ENCODE measurements around the gene PAPPA2. TPM values are rescaled to one million over a fixed set of nuclear protein-coding genes. Genes with fewer than 3 reads are reported as not detected.
A peak's percentile ranks its signal among the peaks of the same experiment; 100 is the strongest.

PAPPA2 gene
- total RNA-seq, 2 donors from 2014 or later: 1.3 TPM; not detected in 1

DNA sequence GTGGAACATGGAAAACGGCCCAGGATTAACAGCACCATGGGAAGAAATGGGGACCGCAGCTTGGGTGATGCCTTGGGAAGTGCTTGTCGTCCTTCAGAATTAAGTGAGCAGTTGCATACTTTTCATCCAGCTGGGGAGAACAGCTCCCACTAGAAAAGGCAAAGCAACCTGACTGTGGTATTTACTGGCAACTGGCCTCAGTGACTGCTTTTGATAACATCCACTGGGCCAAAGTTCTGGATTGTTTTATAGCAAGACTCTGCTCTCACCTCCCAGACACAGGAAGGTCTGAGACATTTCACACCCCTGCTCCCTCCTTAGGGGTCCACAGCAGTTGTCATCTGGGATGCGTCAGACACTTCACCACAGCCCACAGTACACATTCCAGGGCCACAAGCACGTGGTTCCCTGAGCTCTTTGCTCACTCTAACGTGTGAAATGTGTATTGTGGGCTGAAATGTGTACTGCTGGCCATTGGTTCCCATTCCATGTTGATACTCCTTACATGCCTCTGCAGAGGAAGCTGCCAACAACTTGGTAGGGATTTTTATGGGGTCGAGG, 6.6 kb downstream of the PAPPA2 start:
- H3K4me1 Mint-ChIP-seq: peaks cover 12% of the 10 kb centered on the region
- WGBS, 2 experiments (ENCODE audit: insufficient coverage in 1 of 2, insufficient read length in 1 of 2): 80 to 81% methylated on average over 3 to 7 of the region's 7 CpGs

DNA sequence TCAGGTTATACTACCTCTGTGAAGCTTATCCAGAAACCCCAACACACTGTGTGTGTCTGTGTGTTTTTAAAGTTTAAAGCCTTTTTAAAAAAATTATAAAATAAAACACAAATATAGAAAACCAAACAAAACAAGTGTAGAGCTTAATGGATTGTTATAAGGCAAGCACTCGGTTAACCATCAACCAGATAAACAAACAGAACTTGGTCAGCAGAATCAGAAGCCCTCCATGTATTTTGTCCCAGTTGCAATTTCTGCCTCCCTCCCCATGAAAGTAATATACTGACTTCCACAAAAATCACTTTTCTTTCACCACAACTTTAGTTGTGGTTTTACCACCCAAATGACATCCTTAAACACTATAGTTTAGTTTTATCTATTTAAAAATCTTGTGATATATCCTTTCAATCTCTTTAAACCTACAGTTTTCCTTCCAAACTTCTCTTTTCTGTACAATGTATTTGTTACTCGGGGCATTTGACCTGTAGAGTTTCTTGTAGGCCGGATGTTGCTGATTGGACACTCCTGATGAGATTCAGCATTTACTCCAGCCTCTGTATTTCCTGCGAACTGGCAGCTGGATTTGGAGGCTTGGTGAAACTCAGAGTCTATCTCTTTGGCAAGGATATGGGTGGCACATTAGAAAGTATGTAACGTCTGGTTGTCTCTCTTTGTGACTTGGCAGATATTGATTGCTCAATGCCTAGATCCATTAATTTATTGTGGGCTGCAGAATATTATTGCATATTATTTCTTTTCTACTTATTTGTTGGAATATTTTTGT, 8.6 kb downstream of the PAPPA2 start:
- DNase-seq: no peak
- 90 to 94% methylated on average over 3 to 5 of the region's 5 CpGs for WGBS, 2 experiments (ENCODE audit: insufficient coverage in 1 of 2, insufficient read length in 1 of 2)
- no peaks in the 10 kb centered on the region for H3K9me3 ChIP-seq (ENCODE audit: control insufficient read depth, low read length)
- Mint-ChIP-seq H3K27me3 (ENCODE audit: insufficient read depth) (no peaks in the 10 kb centered on the region), H3K36me3 (ENCODE audit: low read depth) (no peaks in the 10 kb centered on the region), H3K9me3 (no peaks in the 10 kb centered on the region), H3K27ac (no peak overlapping the region), H3K4me3 (no peak overlapping the region), H3K4me1 (peaks cover 12% of the 10 kb centered on the region)
- no peak overlapping the region for H3K4me3 ChIP-seq (ENCODE audit: low read length)
- no peak overlapping the region for H3K9ac ChIP-seq (ENCODE audit: extremely low read depth, low read length, poor library complexity, severe bottlenecking)
- H3K27ac ChIP-seq (ENCODE audit: low read depth, low read length): no peak overlapping the region
- H3K36me3 ChIP-seq (ENCODE audit: control insufficient read depth, insufficient read depth, low read length): no peaks in the 10 kb centered on the region
- H3K4me1 ChIP-seq (ENCODE audit: control insufficient read depth, insufficient read depth, low read length): peaks cover 7% of the 10 kb centered on the region
- TF ChIP-seq, protein P1, sequence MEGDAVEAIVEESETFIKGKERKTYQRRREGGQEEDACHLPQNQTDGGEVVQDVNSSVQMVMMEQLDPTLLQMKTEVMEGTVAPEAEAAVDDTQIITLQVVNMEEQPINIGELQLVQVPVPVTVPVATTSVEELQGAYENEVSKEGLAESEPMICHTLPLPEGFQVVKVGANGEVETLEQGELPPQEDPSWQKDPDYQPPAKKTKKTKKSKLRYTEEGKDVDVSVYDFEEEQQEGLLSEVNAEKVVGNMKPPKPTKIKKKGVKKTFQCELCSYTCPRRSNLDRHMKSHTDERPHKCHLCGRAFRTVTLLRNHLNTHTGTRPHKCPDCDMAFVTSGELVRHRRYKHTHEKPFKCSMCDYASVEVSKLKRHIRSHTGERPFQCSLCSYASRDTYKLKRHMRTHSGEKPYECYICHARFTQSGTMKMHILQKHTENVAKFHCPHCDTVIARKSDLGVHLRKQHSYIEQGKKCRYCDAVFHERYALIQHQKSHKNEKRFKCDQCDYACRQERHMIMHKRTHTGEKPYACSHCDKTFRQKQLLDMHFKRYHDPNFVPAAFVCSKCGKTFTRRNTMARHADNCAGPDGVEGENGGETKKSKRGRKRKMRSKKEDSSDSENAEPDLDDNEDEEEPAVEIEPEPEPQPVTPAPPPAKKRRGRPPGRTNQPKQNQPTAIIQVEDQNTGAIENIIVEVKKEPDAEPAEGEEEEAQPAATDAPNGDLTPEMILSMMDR (conservative IDR thresholded peaks at IDR 0.05): no peak
- no peaks in the 10 kb centered on the region for H3K27me3 ChIP-seq (ENCODE audit: control insufficient read depth, insufficient read depth, low read length, poor library complexity, severe bottlenecking)

More for the DNA sequence above, 6.6 kb downstream of the PAPPA2 start:
- no peaks in the 10 kb centered on the region for H3K9me3 Mint-ChIP-seq
- H3K27ac Mint-ChIP-seq: peak overlapping the region; percentile 35
- Histone ChIP-seq H3K4me3 (ENCODE audit: low read length) (no peak overlapping the region), H3K4me1 (ENCODE audit: control insufficient read depth, insufficient read depth, low read length) (peaks cover 7% of the 10 kb centered on the region), H3K27me3 (ENCODE audit: control insufficient read depth, insufficient read depth, low read length, poor library complexity, severe bottlenecking) (no peaks in the 10 kb centered on the region), H3K9ac (ENCODE audit: extremely low read depth, low read length, poor library complexity, severe bottlenecking) (no peak overlapping the region), H3K9me3 (ENCODE audit: control insufficient read depth, low read length) (no peaks in the 10 kb centered on the region), H3K36me3 (ENCODE audit: control insufficient read depth, insufficient read depth, low read length) (no peaks in the 10 kb centered on the region), H3K27ac (ENCODE audit: low read depth, low read length) (no peak overlapping the region)
- TF ChIP-seq, protein P1 (conservative IDR thresholded peaks at IDR 0.05): no peak
- peak; percentile 60 for DNase-seq
- H3K4me3 Mint-ChIP-seq: no peak overlapping the region
- H3K36me3 Mint-ChIP-seq (ENCODE audit: low read depth): no peaks in the 10 kb centered on the region
- H3K27me3 Mint-ChIP-seq (ENCODE audit: insufficient read depth): no peaks in the 10 kb centered on the region

DNA sequence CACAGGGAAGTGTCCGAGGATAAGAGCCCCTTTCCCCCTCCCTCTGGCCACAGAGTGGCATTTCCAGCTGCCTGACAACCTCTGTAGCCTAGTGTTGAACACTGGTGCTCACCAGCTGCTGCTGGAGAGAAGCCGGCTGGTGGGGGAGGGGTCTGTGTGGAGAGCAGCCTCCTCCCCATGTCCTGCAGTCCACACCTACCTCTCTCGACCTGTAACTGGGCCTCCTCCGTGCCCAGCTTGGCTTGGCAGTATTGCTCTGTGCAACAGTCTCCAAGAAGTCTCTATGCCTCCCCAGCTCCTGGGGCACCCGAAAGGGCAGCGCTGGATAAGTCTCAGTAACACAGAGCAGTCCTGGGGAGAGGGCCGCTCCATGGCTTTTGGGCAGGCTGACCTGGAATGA, 17.0 kb downstream of the PAPPA2 start:
- Histone ChIP-seq H3K4me3 (ENCODE audit: low read length) (no peak overlapping the region), H3K27me3 (ENCODE audit: control insufficient read depth, insufficient read depth, low read length, poor library complexity, severe bottlenecking) (no peaks in the 10 kb centered on the region), H3K4me1 (ENCODE audit: control insufficient read depth, insufficient read depth, low read length) (no peaks in the 10 kb centered on the region), H3K9me3 (ENCODE audit: control insufficient read depth, low read length) (no peaks in the 10 kb centered on the region), H3K36me3 (ENCODE audit: control insufficient read depth, insufficient read depth, low read length) (no peaks in the 10 kb centered on the region), H3K27ac (ENCODE audit: low read depth, low read length) (no peak overlapping the region), H3K9ac (ENCODE audit: extremely low read depth, low read length, poor library complexity, severe bottlenecking) (no peak overlapping the region)
- no peaks in the 10 kb centered on the region for H3K4me1 Mint-ChIP-seq
- DNase-seq: peak; percentile 68
- H3K27ac Mint-ChIP-seq: no peak overlapping the region
- 30 to 65% methylated on average over 2 to 7 of the region's 7 CpGs for WGBS, 2 experiments (ENCODE audit: insufficient coverage in 1 of 2, insufficient read length in 1 of 2)
- TF ChIP-seq, protein P1 (conservative IDR thresholded peaks at IDR 0.05): no peak
- H3K27me3 Mint-ChIP-seq (ENCODE audit: insufficient read depth): no peaks in the 10 kb centered on the region
- H3K4me3 Mint-ChIP-seq: no peak overlapping the region
- H3K36me3 Mint-ChIP-seq (ENCODE audit: low read depth): no peaks in the 10 kb centered on the region
- no peaks in the 10 kb centered on the region for H3K9me3 Mint-ChIP-seq

All from endodermal cell (in vitro differentiated cells).